Daoy (cell line): ENCODE results near the gene FCN3. TPM values are rescaled to one million over a fixed set of nuclear protein-coding genes. Genes with fewer than 3 reads are reported as not detected.

ENCODE experiments used
- DNase-seq: peaks from one replicate; pipeline ENCODE4 v3.0.0-alpha.2; 2015; ENCODE audit warnings: low read depth
- total RNA-seq: library from RNA; depleted of rRNA; stranded (reverse); fragments of >200 nt; shearing (Covaris generic); gene quantifications from 2 replicates; pipeline ENCODE4 v1.2.3, GENCODE V29; 2014; rRNA removed

FCN3 gene
- total RNA-seq, 1 experiment from 2014 or later = not detected

DNA sequence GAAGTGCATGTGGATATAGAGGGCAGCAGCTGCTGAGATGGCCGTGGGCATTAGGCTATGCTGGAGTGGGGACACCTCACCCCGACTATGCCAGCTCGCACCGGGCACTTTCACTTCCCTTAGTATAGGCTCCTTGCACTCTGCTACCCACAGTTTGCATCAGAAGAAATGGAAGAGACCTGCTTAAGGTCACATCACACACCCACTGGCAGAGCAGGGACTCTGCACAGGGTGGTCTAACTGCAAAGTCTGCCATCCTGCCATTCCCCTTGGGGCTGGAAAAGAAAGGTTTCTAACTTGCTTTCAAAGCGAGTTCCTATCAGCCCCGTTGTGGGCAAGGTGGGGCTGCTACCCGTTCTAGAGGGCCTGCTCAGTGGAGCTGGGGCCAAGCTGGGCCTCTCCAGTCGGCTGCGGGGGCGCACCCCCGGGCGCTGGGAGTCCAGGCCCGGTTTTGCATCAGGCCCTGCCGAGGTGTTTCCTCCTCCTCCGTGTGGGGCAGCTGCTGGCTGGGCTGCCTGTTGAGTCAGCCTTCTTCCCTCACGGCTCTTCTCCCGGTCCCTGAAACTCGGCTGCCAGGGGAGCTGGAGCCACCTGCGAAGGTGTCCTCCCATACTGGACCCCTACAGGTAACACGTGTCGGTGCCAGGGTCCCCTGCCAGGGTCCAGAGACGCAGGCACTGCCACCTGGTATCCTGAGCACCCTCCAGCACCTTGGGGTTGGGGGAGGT is 32.9 kb downstream of the FCN3 start, which contains the start of gene SYTL1:
Gene SYTL1 (plus strand): TSS at position 498 of the 728 bp plus-strand sequence. CDS start 3,313 bp downstream, outside the sequence.
- peak; percentile 91 for DNase-seq

DNA sequence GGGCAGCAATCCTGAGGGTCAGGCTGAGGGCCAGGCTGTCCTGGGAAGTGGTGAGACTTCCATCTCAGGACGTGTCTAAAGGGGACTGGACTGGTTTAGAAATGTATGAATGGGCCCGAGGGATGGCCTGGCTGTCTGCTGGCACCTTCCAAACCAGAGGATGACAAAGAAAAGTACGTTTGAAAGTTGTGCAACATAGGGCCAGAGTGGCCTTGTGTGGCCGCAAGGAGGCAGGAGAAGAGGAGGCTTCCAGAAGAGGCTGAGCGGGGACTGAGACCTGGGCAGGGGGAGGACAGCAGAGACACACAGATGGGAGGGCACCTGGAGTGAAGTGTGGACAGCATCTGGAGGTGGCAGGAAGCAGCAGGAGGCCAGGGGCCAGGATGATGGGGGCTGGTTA is 35.4 kb downstream of the FCN3 start:
- DNase-seq = no peak

DNA sequence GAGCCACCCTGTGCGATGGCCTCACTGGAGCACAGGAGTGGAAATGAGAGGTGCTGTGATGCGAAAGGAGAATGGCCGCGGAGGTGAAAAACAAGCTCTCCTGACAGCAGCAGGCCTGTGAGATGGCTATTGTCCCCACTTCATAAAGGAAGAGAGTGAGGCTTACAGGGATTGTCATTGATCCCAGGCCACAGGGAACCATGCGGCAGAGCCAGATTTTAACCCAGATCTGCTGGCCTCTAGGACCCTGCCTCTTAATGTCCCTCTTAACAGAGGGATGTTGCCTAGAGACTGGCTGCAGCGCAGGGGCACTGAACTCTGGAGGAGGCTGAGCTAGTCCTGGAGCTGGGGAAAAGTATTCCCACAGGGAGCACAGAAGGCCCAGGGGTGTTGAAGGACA is 35.9 kb downstream of the FCN3 start:
- DNase-seq = no peak

DNA sequence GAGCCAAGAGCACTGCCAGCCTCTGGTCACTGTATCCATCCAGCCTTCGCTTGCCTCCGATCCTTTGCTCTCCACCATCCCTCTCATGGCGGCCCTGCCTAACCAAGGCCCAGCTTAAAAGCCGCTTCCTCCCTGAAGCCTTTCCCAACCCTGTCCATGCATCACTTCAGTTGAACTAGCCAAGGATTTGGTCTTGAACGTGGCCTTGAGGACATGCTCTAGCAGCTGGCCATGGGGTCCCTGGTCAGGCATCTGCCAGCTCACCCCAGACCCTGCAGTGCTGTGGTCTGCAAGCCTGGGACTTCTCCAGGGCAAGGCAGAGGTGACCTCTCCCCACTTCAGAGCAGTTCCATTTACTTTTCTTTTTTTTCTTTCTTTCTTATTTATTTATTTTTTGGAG is 37.9 kb downstream of the FCN3 start:
- no peak for DNase-seq

DNA sequence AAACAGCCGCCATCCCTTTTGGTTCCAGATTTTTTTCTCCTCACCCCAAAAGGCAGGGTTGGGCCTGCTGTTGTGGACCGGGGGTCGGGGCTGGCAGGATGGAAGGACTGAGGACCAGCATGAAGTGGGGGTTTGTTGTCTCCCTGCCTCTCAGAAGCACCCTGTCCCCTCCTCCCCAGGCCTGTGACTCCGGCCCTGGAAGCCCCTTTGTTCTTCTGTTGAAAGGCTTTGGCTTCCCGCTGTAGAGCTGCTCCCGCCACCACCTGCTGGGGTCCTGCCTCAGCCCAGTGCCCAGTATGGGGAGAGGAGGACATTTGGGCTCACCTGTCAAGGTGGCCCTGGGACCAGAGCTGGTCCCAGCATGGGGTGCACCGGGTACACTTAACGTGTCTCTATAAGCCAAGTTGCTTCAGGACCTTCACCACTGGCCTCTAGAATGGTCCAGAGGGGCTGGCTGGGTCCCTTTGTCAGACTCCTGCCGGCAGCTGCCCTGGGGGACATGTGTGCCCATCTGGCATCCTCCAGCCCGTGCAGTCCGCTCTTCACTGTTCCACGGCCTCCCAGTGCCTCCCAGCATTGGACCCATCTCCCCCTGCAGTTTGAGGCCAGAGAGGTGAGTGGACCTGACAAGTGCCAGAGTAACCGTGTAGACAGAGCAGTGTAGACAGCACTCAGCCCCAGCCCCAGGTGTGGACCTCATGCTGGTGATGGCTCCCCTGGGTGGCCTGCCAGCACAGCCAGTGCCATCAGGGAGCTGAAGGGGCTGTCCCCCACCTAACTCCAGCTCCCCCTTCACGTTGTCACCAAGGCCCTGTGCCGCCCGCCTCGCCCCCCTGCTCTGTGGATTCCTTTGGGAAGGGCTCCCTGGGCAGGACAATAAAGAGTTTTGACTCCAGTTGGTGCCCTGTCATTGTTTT is 38.9 kb downstream of the FCN3 start:
- no peak for DNase-seq

- DNase-seq = no peak
These were observed 40.8 kb downstream of the FCN3 start for GRCh38 chr1:27333717-27334279.

GRCh38 chr1:27332536-27333281 is 41.9 kb downstream of the FCN3 start:
- peak; percentile 48 for DNase-seq

GRCh38 chr1:27331922-27332321 is 42.7 kb downstream of the FCN3 start:
- no peak for DNase-seq

GRCh38 chr1:27331426-27331825 is 43.2 kb downstream of the FCN3 start:
- DNase-seq = no peak

DNA sequence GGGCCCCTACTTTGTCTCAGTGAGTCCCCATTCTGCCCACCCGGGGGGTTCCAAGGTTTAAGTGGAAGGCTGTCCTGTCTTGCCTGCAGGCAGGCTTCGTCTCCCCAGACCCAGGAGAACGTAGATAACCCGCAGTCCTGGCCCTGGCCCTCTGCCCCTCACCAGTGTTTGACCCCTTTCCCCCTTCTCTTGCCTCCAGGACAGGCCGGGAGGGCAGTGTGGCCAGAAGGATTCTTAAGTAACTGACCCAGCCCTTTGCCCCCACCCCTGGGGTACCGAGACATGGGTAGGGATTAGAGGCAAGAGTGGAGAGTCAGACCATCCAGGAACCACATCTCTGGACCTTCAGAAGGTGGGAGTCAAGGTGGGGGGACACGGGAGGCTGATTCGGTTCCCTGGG is 43.8 kb downstream of the FCN3 start:
- no peak for DNase-seq

DNA sequence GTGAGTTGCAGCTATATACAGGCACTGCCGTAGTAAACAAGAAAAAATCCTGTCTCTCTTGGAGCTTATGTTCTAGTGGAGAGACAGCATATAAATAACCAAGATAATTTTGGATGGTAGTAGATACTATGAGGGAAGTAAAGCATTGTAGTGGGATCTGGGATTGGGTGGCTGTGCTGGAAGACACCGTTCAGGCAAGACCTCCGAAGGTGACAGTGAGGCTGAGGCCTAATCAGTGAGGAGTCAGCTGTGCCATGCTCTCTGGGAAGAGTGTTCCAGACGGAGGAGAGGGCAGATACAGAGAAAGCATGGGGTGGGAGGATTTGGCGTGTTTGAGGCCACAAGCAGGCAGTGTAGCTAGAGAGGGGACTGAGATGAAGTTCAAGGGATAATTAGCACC is 46.7 kb downstream of the FCN3 start:
- no peak for DNase-seq

GRCh38 chr1:27325286-27325685 is 49.3 kb downstream of the FCN3 start:
- no peak for DNase-seq

DNA sequence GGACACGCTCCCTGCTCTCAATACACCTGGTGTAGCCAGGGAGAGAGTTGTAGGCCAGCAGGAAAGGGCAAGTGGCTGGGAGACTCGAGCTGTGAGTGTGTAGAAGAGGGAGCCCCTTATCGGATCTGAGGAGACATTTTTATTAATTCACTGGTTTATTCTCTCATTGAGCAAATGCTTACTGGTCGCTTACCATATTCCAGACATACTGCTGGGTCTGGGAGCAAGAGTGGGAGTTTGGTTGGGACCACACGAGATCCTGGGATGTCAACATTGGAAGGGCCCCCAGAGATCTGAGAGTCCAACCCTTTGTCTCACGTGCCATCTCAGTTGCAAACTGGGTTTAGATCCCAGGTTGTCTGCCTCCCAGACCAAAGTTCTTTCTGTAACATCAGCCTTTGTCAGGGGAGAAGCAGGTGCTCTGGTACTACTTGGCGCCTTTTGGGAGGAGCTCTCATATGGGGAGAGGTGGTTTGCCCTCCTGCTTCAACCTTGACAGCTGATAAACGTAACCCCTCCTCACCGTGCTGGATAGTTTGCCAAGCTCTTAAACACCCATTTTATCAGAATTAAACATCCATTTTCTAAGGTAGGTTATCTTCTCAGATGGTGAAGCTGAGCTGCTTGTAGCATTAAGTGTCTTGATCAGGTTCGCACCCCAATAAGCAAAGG is 51.9 kb downstream of the FCN3 start:
- DNase-seq = no peak

DNA sequence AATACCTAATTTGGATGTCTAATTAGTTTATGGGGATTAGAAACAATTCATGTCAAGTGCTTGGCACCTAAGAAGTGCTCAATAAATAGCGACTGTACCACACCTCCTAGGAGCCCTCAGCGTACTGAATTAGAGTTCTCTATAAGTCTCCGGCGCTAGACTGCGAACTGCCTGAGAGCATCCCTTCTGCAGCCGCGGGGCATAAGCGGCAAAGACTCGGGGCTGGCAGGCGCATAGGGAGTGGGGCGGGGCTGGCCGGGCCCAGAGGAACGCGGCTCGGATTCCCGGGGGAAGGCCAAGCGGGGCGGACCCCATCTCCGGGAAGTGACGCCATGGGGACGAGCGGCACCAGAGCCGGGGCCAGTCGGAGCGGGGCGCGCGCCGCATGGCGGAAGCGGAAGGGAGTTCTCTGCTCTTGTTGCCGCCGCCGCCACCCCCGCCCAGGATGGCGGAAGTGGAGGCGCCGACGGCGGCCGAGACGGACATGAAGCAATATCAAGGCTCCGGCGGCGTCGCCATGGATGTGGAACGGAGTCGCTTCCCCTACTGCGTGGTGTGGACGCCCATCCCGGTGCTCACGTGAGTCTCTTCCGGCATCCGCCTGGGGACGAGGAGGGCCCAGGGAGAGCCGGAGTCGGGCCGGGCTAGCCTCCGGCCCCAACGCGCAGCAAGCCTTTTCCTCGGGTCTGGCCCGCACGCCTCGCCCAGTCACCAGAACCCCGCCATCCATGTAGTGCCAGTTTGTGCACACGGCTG is 52.6 kb downstream of the FCN3 start, which contains the start of gene TMEM222:
Gene TMEM222 (plus strand): TSS at position 351 of the 756 bp plus-strand sequence. CDS start 35 bp downstream, at position 386.
- DNase-seq = peak; percentile 99

Other genes with a start within 250 kb of the FCN3 start
- gene SLC9A1, start 219.7 kb downstream of the FCN3 start, total RNA-seq = 5.4 and 6.1 TPM in 2 replicates
- gene WDTC1, start 140.2 kb downstream of the FCN3 start, total RNA-seq = 10.3 and 14.1 TPM in 2 replicates
- 54.9 and 65.0 TPM in 2 replicates for gene TMEM222, start 52.7 kb downstream of the FCN3 start, total RNA-seq
- 1.2 and 2.1 TPM in 2 replicates for gene SYTL1, start 32.8 kb downstream of the FCN3 start, total RNA-seq
- 8.2 and 12.1 TPM in 2 replicates for gene MAP3K6, start 7.9 kb downstream of the FCN3 start, total RNA-seq
- gene CD164L2, start 8.5 kb upstream of the FCN3 start, total RNA-seq = not detected in 2 replicates
- 0.80 and 2.0 TPM in 2 replicates for gene GPR3, start 17.8 kb upstream of the FCN3 start, total RNA-seq
- 11.1 and 12.3 TPM in 2 replicates for gene WASF2, start 115.3 kb upstream of the FCN3 start, total RNA-seq
- 3.8 and 4.7 TPM in 2 replicates for gene AHDC1, start 229.3 kb upstream of the FCN3 start, total RNA-seq